ACC112 (cell line): ENCODE measurements around the gene STAC2.
A peak's percentile ranks its signal among the peaks of the same experiment; 100 is the strongest.

Experiments
- H2AFZ ChIP-seq: fragments of 200-600 bp; sonication (generic); one replicate; pipeline ENCODE4 v1.6.0; 2017; ENCODE audit warnings: antibody characterized with exemption, low read length; ENCODE audit not compliant: unreplicated experiment
- H3K27ac ChIP-seq: fragments of 200-600 bp; sonication (generic); 2 replicates; pipeline ENCODE4 v1.5.1; 2014; ENCODE audit warnings: low read depth, mild to moderate bottlenecking, antibody characterized with exemption, low read length, moderate library complexity
- H3K27me3 ChIP-seq: fragments of 200-600 bp; sonication (generic); 2 replicates; pipeline ENCODE4 v1.6.1; 2014; ENCODE audit warnings: mild to moderate bottlenecking, antibody characterized with exemption, low read length, moderate library complexity, mixed read lengths; ENCODE audit not compliant: insufficient read depth
- H3K36me3 ChIP-seq: fragments of 200-600 bp; sonication (generic); 2 replicates; pipeline ENCODE4 v1.6.1; 2016; ENCODE audit warnings: mild to moderate bottlenecking, antibody characterized with exemption, low read length, moderate library complexity, mixed read lengths; ENCODE audit not compliant: insufficient read depth
- H3K4me1 ChIP-seq: fragments of 200-600 bp; sonication (generic); one replicate; pipeline ENCODE4 v1.6.1; 2016; ENCODE audit warnings: low read length, mixed read lengths; ENCODE audit not compliant: insufficient read depth, unreplicated experiment, control insufficient read depth
- H3K4me3 ChIP-seq: fragments of 200-600 bp; sonication (generic); 2 replicates; pipeline ENCODE4 v1.5.1; 2014; ENCODE audit warnings: mild to moderate bottlenecking, low read depth, low read length
- H3K79me2 ChIP-seq: fragments of 200-600 bp; sonication (generic); one replicate; pipeline ENCODE4 v1.6.0; 2016; ENCODE audit warnings: low read length; ENCODE audit not compliant: control insufficient read depth, unreplicated experiment, insufficient read depth

Gene STAC2

DNA sequence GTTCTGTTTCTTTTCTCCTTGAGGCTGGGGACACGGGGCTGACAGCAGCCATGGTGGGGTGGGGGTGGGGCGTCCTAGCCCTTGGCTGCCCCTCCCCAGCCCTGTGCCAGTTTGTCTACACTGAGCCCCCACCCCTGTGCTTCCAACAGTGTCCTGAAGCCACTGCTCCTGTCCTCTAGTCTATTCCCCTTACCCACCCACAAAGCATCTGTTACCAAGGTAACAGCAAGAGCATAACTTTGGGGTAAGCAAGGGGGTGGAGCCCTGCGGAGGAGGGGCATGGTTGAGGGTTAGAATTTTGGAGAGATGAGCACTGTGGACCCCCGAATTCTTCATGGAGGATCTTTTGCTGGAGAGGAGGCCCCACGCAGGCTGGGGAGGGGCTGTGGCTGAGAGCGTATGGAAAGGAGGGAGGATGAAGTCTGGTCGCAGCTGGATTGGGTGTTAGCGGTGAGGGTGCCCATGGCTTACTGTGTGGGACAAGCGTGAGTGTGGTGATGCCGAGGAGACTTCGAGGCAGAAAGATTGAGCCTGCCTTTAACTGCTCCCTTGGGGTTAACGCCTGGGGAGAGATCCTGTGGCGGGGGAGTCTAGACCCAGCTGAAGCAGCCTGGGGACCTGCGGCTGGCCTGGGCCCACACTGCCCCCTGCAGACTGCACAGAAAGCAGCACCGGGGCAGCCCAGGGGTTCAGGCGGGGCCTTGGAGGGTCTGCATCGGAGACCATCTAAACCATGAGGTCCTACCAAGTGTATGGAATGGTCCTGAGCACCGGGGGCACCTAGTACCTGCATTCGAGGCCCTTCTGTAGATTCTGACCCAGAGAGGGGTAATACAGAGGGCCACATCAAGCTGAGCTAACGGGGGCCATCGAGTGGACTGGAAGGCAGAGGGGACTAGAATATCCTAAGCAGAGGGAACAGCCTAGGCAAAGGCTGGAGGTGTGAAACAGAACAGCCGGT, 6.1 kb upstream of the STAC2 start:
- Histone ChIP-seq H3K4me1 (peaks cover 21% of the 10 kb centered on the region), H3K27ac (no peak overlapping the region), H3K27me3 (no peaks in the 10 kb centered on the region), H3K4me3 (peak overlapping the region; percentile 27; the same call in 1 of the 2 replicates), H2AFZ (no peak overlapping the region), H3K79me2 (no peaks in the 10 kb centered on the region), H3K36me3 (no peaks in the 10 kb centered on the region)

GRCh38 chr17:39231091-39231561, 5.4 kb upstream of the STAC2 start:
- H3K27ac ChIP-seq: no peak overlapping the region
- no peak overlapping the region for H3K4me3 ChIP-seq
- peaks cover 3% of the 10 kb centered on the region for H3K27me3 ChIP-seq
- H3K36me3 ChIP-seq: no peaks in the 10 kb centered on the region
- peaks cover 23% of the 10 kb centered on the region for H3K4me1 ChIP-seq
- H2AFZ ChIP-seq: no peak overlapping the region
- no peaks in the 10 kb centered on the region for H3K79me2 ChIP-seq

- H3K4me3 ChIP-seq: no peak overlapping the region
- no peak overlapping the region for H3K27ac ChIP-seq
- H3K79me2 ChIP-seq: no peaks in the 10 kb centered on the region
- no peak overlapping the region for H2AFZ ChIP-seq
- no peaks in the 10 kb centered on the region for H3K36me3 ChIP-seq
- H3K4me1 ChIP-seq: peaks cover 25% of the 10 kb centered on the region
- peaks cover 10% of the 10 kb centered on the region for H3K27me3 ChIP-seq
These were observed 4.6 kb upstream of the STAC2 start for GRCh38 chr17:39230361-39230760.

DNA sequence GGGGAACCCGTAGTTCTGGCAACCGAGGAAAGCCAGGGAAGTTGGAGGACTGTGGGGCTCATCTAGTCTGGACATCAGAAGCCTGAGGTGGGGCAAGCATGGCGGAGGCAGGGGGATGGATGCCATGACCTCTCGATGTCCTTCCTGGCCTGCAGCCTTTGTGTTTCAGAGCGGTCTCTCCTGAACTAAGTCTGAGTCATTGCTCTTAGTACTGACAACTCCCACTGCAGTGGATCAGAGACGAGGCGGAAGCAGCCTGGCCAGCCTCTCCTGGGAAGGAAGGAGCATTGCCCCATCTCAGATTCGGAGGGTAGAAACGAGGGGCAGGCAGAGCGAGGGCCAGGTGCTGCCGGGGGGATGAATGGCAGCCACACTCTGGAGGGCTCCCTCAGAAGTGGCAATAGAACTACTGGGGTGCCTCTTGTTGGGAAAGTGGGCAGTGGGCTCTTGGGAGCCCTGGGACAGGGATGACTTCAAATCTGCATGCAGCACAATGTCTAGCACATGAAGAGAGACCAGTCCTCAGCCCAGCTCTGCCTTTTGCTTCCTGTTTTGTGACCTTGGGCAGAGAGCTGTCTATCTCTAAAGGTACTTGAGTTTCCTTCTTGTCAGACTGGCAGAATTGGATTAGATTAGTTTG, 3.6 kb upstream of the STAC2 start:
- H2AFZ ChIP-seq: peak overlapping the region; percentile 28
- no peaks in the 10 kb centered on the region for H3K79me2 ChIP-seq
- H3K4me1 ChIP-seq: peaks cover 25% of the 10 kb centered on the region
- H3K27me3 ChIP-seq: peaks cover 20% of the 10 kb centered on the region
- no peaks in the 10 kb centered on the region for H3K36me3 ChIP-seq
- 0 out of 2 replicates have a peak overlapping the region, but pooled peaks have one; percentile 0 for H3K27ac ChIP-seq
- no peak overlapping the region for H3K4me3 ChIP-seq

GRCh38 chr17:39227364-39227919, 1.7 kb upstream of the STAC2 start:
- no peak overlapping the region for H3K27ac ChIP-seq
- no peaks in the 10 kb centered on the region for H3K36me3 ChIP-seq
- H3K4me3 ChIP-seq: no peak overlapping the region
- H3K4me1 ChIP-seq: peaks cover 37% of the 10 kb centered on the region
- H3K27me3 ChIP-seq: peaks cover 21% of the 10 kb centered on the region
- H2AFZ ChIP-seq: no peak overlapping the region
- H3K79me2 ChIP-seq: no peaks in the 10 kb centered on the region

GRCh38 chr17:39225959-39226683, 376 bp upstream of the STAC2 start:
- Histone ChIP-seq H3K4me1 (peaks cover 33% of the 10 kb centered on the region), H3K36me3 (no peaks in the 10 kb centered on the region), H3K27me3 (peaks cover 21% of the 10 kb centered on the region), H3K79me2 (no peaks in the 10 kb centered on the region), H3K4me3 (peak overlapping the region; percentile 68), H3K27ac (no peak overlapping the region), H2AFZ (no peak overlapping the region)

DNA sequence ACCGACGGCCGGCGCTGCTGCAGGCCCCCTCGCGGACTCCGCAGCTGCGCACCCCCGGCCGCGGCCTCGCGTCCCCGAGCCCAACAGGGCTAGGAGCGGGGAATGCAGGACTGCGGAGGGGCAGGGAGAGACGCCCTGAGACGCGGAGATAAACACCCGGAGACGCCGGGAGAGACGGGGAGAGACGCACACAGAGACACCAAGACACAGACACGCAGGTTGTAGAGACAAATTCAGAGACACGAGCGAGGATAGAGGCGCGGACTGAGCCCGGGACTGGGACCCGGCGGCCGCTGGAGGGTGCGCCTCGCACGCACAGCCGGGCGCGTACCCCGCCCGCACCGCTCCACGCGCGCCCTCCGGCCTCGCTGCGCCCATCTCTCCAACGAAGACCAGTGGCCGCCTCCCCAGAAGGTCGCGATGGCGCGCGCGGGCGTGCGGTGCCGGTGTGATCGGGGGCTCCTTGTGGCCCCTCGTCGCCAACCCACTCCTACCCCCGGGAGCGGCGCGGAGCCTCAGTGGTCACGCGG, 902 bp downstream of the STAC2 start:
- Histone ChIP-seq H3K4me1 (peaks cover 29% of the 10 kb centered on the region), H2AFZ (peak overlapping the region; percentile 43)

GRCh38 chr17:39223907-39224777, 1.6 kb downstream of the STAC2 start:
- peaks cover 21% of the 10 kb centered on the region for H3K27me3 ChIP-seq

More for the DNA sequence above, 902 bp downstream of the STAC2 start:
- Histone ChIP-seq H3K79me2 (no peaks in the 10 kb centered on the region), H3K27me3 (peaks cover 21% of the 10 kb centered on the region), H3K27ac (no peak overlapping the region), H3K4me3 (peak overlapping the region; percentile 68), H3K36me3 (no peaks in the 10 kb centered on the region)

DNA sequence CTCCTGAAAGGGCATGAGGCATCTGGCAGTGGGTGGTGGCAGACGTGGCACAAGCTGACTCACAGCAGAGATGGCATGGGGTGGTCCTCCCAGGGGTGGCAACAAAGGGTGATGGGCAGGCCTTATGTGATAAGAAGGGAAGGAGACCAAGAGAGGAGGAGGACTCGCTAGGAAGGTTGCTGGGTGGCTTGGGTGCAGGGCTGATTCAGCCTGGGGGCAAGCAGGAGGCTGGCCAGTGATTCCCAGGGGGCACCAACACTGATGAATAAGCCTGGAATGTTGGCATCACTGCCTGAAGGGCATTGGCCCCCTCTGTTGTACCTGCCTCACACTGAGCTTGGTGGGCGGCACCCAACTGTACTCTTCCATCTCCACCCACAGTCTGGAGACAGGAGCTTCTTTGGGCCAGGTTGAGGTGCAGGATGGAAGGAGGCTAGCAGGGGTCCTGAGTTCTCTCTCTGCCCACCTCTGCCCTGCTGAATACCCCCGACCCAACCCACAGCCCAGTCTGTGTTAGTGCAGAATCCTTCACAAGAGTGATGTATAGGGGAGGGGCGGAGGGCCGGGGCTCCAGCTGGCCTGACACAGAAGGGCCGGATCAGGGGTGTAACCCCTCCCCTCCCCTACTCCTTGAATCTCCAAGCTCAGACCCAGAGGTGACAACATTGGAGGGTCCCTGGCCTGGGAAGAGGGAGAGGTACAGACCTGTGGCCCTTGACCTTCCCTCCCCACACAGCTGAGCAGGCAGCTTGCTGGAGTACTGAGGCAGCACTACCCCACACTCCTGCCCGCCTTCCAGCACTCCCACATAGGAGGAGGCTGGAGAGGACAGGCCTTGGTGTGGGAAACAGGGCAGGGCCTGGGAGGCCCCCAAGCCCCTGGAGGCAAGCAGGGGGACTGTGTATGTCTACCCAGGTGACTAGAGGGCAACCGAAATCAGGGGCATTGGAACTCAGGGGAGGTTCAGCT, 2.6 kb downstream of the STAC2 start:
- no peak overlapping the region for H2AFZ ChIP-seq
- peaks cover 21% of the 10 kb centered on the region for H3K27me3 ChIP-seq
- no peaks in the 10 kb centered on the region for H3K36me3 ChIP-seq
- no peaks in the 10 kb centered on the region for H3K79me2 ChIP-seq
- peaks cover 21% of the 10 kb centered on the region for H3K4me1 ChIP-seq
- no peak overlapping the region for H3K4me3 ChIP-seq
- no peak overlapping the region for H3K27ac ChIP-seq

More at GRCh38 chr17:39223907-39224777, 1.6 kb downstream of the STAC2 start:
- Histone ChIP-seq H3K4me3 (peak overlapping the region; percentile 68; the same call in 1 of the 2 replicates), H3K27ac (no peak overlapping the region), H3K4me1 (peaks cover 23% of the 10 kb centered on the region), H2AFZ (no peak overlapping the region), H3K36me3 (no peaks in the 10 kb centered on the region), H3K79me2 (no peaks in the 10 kb centered on the region)
